HUDEP-2 (cell line): Measurements from ENCODE around the gene ALDH3B1.

ENCODE experiments used
- DNase-seq, 76 experiments: peaks; one replicate each; lab custom pipeline; 2025; ENCODE audit not compliant: unreplicated experiment in 76 of 76; lab: John Stamatoyannopoulos, UW

The ALDH3B1 gene

DNA sequence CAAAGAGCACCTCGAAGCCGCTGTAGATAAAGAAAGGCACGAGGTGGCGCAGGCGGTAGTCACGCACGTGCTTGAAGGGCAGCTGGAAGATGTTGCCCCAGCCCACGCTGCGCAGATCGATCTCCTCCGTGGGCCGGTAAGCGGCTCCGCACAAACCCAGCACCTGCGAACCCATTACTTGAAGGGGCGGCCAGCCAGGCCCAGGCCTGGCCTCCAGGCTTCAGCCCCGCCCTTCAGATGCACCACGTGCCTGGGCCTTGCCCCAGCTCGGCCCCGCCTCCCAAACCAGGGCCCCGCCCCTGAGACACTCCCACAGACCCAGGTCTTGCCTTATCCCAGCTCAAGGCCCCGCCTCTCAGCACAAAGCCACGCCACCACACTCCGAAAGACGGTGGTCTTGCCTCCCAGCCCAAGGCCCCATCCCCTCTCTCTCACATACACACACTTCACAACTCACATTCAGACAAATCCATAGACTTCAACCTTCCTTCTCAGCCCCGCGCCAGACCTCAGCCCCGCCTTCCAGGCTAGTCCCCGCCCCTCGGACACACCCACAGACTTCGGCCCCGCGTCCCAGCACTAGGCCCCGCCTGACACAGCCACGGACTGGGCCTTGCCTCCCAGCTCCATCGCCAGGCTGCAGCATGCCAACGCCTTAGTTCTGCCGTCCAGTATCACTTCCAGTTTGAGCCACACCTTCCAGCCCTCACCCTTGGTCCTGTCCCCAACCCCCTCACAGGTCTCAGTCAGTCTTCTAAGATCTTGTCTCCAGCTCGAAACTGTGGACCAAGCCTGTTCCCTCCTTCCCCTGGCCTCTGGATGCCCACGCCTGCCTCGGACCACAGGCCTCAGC, 13.3 kb upstream of the ALDH3B1 start:
- peak in 74 of 76 experiments; percentile 19 to 96 (median 80) for DNase-seq

DNA sequence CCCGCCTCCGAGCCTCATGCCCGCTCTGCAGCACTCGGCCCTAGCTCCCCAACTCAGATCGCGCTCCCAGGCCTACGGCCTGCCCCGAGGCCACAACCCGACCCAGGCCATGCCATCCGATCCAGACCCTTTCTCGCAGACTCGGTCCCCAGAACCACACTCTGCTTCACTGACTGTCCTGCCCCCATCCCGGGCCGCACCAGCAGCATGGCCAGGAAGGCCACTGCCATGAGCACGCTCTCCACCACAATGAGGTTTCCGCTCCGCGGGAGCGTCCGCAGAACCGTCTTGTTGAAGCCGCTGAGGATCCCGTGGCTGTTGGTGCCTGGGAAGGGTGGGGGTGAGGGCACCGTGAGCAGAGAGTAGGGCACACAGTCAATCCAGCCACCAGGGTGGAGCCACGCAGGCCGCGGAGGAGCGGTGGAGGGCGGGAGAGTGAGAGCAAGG, 12.6 kb upstream of the ALDH3B1 start:
- peak in 1 of 76 experiments; percentile 26 for DNase-seq

DNA sequence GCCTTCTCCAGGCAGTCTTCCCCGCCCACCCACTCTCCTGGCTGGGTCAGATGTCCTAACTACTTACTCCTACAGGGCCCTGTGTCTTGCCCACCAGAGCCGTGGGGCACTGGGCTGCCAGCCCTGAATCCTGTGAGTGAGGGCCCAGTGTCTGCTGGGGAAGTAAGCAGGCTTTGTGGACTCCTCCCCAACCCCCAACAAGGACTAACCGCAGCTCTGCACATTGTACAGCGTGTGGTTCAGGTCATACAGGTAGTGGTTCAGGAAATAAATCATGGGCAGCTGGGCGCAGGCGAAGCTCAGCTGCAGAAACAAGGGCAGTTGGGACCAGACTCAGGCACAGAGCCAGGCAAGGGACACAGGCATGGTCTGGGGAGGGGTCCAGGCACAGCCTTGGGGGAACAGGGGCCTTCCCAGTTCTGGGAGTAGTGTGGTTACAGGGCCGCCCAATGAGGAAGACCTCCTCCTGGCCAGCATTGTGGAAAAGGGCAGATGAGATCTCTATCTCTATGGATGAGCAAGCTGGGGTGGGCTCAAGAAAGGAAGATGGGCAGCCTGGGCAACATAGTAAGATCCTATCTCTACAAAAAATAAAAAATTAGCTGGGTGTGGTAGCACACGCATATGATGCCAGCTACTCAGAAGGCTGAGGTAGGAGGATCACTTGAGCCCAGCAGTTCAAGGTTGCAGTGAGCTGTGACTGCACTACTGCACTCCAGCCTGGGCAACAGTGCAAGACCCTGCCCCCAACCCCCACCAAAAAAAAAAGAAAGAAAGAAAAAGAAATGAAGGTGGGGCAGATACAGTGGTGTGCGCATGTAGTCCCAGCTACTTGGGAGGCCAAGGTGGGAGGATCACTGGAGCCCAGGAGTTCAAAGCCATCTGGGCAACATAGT, 11.7 kb upstream of the ALDH3B1 start:
- peak in 1 of 76 experiments; percentile 7 for DNase-seq

DNA sequence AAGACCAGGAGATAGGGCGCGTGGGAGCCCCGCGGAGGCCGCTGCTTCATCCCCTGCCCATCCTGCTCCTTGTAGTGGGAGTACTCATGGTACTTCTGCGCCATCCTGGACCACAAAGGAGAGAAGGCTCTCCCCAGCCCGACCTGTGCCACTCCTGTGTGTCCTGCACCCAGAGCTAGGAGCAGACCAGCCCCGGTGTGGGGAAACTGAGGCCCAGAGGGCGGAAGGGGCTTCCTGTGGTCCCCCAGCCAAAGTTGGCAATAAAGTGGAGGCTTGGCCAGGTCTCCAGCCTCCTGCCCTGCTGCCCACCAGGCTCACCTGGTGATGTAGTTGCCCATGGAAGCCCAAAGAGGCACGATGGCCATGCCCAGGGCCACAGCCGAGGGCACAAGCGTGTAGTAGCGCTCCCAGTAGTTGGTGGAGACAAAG, 10.9 kb upstream of the ALDH3B1 start:
- no peak for DNase-seq

DNA sequence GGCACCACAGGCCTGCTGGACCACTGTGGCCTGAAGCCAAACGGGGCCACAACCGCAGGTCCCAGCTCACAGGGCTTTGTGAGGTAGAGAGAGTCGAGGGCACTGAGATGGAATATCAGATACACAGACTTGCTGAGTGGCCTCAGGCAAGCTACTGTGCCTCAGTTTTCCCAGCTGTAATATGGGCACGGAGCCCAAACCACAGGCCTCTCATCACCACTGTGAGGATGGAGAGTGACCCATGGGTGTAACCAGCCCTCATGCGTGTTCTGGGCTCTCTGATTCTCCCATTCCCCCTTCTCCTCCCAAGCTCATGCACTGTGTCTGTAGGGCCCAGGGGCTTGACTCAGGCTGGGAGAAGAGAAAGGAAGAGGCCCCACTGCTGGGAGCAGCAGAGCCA, 10.4 kb upstream of the ALDH3B1 start:
- no peak for DNase-seq

DNA sequence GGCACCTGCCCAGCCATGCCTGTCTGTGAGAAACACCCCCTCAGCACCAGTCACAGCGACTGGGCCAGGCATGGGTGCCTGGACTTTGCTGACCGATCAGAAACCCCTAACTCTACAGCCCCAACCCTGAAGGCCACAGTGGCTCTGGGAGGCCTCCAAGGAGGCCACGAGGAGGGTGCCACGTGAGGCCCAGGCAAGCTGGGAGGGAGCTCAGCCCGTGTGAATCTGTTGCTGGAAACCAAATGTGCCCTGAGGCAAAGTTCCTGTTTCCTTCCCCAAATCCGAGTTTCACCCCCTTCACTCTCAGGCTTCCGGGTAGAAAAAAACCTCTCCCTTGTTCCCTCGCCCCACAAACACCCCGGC, 7.6 kb upstream of the ALDH3B1 start:
- DNase-seq = no peak

DNA sequence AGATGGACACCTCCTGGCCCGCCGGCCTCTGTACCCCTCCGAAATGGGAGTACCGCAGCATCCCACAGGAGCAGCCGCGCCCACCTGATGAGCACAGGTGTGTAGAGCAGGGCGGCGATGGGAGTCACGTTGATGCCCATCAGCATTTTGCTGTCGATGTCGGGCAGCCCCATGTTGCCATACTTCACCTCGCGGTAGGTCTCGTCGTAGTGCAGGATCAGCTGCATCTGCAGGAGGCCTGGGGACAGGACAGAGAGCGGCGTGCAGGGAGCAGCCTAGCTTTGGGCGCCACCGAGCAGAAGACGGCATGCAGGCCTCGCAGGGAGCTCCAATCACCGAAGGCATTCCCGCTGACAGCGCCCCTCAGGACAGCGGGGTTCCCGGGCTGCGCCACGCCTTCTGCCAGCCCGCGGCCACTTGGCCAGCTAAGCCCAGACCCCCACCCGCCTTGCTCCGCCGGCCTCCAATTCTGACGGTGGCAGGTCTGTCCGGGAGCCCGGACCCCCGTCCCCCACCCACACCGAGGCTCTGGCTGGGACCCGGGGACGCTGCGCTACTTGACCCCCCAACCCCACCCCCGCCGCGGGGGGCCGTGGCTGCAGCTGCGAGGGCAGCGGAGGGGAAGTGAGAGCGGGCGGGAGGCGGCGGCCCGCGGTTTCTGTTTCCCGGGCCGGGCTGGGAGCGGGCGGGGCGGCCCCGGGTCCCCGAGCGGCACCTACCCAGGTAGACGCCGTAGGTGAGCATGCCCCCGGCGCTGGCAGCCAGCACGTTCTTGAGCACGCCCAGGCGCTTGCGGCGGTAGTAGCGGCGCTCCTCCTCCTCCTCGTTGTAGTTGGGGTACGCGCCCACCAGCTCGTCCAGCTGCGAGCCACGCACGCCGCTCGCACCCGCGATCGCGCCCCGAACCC, 6.9 kb upstream of the ALDH3B1 start:
- peak in 2 of 76 experiments; percentile 16 to 28 for DNase-seq

DNA sequence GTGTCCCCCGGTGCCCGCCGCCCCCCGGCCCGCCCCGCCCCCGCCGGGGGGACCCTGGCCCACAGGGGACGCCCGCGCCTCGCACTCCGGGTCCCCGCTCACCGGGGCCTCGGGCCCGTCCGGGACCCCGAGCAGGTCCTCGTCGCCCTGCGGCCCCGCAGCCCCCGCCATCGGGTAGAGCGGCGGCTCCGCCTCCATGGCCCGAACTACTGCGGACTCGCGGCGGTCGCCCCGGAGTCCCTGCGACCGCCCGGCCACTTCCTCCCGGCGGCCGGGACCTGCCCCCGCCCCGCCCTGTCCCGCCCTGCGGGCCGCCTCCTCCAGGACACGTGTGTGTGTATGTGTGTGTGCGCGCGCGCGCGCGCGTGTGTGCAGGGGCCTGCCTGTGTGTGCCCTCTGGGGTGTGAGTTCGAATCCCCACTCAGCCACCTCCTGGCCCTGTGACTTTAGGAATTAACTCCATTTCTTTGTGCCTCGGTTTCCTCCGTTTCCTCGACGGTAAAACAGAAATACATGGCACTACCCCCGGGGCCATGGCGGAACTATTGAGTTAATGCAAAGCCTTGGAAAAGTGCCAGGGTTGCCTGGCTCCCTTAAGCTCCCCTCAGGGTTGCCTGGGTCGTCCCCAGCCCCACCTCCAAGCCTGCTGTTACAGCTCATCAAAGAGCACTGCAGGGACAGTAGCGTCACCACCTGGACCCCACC, 6.1 kb upstream of the ALDH3B1 start, which contains the start of gene UNC93B1:
Gene UNC93B1 (minus strand): TSS at position 252 of the 705 bp plus-strand sequence. CDS start 54 bp downstream, at position 198.
- DNase-seq = peak in 73 of 76 experiments; percentile 23 to 92 (median 82)

DNA sequence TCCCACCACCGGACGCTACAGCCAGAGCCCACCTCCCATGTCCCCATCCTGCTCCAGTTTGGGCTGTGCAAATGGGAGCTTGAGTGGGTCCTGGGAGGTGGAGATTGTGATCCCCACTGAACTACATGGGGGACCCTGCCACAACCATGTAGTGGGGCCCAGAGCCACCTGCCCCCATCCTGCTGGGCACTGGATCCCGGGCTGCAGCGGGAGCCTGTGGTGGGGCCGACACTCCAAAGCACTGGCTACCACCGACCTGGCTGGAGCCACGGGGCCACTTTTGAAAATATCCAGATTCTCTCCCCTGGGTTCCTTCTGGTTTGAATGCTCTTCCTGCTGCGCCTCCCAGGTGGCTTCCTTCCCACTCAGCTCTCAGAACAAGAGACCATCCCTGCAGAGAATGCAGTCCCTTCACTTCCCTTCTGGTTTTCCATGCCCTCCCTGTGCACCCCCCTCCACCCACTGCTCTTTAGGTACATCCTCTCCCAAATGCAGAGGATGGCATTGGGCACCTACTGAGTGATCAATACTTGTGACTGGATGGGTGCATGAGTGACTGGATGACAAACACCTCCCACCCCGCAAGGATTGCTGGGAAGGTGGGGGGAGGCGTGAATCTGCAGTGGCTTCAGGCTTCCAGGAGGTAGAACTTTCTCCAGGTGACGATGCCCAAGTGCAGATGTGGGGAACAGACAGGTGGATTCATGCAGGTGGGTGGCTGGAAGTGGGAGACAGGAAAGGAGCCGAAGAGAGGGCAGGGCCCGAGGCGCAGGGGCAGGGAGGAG, 5.4 kb upstream of the ALDH3B1 start:
- no peak for DNase-seq

DNA sequence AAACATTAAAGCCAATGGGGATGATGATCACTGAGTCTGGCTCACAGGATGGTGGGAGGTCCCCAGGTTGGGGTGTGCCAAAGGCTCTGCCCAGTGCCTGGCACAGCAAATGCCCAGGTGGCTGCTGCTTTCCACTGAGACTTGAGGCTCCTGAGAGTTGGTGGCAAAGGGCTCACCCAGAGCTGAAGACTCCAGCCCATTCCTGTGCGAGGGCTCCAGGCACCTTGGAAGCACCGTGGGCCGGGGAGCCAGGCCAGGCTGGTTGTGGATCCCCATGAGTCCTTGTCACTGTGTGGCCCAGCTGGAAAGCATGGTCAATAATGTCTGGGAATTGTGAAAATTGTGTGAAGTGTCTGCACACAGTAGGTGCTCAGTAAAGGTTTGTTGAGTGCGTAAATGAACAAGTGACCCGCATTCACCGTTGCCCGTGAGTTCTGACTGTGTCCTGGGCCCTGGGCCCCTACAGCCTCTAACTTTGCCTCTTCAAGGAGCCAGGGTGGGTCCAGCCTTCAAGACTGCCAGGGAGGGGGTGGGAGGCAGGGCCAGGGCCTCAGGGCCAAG, 3.4 kb upstream of the ALDH3B1 start:
- no peak for DNase-seq

DNA sequence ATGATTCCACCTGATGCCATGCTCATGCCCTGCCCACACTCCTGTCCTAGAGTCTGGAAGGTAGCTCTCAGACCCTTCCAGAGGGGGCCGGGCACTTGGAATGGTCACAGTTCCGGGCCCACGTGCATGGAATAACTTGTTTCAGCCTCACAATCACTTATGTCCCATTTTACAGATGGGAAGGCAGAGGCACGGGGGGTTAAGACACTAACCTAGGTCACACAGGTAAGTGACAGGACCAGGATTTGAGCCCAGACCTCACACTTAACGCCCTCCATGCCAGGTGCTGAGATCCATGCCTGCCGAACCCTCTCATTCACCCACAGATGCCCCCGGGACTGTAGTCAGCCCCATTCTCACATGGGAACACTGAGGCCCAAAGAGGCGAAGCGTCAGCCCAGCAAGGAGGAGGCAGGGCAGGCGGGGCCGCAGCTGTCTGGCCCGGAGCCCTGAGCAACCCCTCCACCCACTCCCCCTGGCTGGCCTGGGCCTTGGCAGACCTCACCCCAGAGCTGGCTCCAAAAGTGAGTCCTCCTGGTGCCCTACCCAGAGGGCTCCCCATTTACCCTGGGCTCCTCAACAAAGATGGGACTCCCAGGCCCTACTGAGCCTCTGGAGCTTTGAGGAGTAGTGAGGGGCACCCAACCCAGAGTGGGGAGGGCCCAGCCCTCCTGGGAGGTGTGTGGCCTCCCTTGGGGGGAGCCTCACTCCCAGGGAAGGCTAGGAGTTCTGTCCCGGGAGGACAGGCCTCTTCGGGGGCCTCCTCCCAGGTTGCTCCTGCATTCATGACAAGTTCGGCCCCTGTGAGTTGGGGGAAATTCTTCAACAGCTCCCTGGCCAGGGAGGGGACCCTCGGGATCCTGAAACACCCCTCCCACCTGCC, 2.4 kb upstream of the ALDH3B1 start:
- DNase-seq = peak in 4 of 76 experiments; percentile 20 to 30 (median 26)

DNA sequence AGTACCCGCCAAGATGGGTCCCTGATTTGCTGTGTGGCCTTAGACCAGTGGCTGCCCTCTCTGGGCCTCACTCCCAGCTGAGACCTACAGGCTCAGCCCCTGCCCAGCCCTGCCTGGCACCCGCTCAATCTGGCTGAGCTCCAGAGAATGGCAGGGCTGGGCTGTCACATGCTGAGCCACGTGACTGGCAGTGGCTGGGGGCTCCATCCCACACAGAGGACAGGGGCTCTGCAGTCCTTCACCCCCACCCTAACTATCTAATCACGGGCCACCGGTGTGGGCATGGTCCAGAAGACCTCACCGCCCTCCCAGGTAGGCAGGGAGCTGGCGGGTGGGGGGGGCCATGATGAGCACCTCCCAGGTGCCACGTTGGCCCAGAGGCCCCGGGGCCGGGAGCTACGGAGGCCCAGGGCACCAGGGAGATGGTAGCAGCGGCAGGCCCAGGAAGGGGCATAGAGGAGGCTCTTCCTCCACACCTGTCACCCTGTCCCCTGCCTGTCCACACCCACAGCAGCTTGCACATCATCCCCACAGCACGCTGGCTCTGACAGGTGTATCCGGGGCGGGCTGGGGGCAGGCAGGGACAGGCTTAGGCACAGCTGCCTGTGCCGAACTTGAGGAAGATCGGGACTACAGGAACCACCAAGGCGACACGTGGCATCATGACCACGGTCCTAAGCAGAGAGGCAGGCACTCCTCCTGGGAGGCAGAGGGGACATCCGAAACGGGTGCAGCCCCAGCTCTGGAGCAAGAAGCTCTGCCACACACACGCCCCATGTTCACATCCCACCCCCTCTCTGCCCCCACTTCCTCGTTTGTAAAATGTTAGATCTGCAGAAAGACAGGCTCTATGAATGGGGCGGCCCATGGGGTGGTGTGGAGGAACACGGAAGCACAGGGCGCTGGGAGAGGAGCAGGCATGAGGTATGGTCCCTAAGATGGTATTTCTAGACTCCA, 1.5 kb upstream of the ALDH3B1 start:
- peak in 75 of 76 experiments; percentile 38 to 93 (median 85) for DNase-seq

DNA sequence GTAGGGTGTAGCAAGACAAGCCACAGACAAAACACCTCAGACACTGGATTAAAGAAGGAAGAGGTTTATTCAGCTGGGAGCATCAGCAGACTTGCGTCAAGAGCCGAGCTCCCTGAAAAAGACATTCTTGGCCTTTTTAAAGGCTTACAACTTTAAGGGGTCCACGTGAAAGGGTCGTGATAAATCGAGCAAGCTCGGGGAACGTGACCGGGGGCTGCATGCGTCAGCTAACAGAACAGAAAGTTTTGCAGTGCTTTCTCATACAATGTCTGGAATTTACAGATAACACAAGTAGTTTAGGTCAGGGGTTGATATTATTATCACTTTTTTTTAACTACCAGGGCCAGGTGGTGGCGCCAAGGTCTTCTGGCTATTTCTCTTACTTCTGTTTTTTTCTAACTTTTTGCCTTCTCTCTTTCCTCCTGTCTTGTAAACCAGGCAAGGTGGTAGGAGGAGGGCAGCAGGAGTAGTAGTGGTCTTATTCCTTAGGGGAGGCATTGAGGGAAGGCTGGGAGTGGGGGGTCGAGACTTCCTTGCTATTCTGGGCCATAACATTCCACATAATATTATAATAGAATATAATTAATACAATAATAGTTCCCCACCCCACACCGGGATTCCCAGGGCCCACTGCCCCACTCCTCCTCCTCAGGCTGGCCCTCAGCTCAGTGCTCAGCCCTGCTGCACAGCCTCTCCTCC, 587 bp upstream of the ALDH3B1 start:
- DNase-seq = peak in 71 of 76 experiments; percentile 19 to 93 (median 60)

DNA sequence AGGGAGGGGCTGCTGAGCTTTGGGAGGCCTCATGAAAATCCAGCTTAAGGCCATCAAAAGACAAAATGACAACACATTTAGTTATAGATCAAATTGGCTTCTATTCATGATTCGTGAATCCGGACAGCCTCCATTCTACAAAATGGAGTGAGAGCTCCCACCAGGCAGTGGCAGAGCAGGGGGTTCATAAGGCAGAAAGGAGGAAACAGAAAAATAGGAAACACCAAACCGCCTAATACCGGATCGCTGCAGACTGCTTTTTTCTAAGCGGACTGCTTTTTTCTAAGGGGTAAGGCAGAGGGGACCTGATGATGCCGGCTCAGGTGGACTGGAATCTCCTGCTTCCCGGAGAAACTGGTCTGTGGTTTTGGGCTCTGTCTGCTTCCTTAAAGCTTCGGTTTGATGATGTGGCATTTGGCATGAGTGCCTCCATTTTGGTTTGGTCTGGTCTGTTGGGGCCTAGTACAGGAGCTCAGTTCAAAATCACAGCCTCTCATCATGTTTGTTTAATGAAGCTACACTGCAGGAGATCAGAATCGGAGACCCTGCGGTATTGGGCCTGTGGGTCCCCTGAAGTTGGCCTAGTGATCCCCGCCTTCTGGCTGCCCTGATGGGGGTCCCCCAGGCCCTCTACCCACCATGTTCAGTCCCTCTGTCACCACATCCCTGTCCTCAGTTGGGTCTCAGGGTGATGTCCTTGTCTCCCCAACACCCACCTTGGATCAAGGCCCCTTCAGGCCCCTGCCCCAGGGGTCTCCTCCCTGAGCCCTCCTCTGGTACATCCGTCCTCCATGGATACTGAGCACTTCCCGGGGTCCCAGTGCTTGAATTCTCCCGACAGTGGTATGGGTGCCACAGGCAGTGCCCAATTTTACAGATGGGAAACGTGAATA, 1.2 kb downstream of the ALDH3B1 start:
- DNase-seq = no peak
